ENCODE measurements around the gene ZNF473. TPM values are rescaled to one million over a fixed set of nuclear protein-coding genes. Genes with fewer than 3 reads are reported as not detected.

The ZNF473 gene
- total and polyA plus RNA-seq, 2 of the 13 experiments (the other 11 are each of a cell fraction or from before 2014, with no cell fraction given): 5.8 to 11.9 TPM

DNA sequence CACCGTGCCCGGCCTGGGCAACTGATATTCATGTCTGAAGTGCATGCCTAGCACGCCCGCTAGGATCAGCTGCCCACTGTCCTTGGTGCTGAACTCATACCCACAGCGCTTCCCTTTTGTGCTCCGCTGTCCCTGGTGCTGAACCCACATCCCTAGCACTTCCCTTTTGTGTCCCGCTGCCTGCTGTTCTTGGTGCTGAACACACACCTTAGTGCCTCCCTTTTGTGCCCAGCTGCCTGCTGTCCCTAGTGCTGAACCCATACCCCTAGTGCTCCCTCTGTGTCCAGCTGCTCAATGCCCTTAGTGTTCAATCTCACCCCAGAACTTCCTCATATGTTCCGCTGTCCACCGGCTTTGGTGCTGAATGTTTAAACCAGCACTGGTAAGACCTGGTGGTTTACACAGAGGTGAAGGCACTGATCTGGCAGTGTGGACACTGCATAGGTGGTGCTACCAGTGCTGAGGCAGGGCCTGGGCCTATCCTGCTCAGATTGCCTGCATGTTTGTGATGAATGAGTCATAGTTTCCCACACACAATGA lies 38.6 kb upstream of the ZNF473 start (continued):
- TF ChIP-seq CENPT (CRISPR knock-in tag; IDR thresholded peaks at IDR 0.05; ENCODE audit: low read depth) (peak; percentile 100), ZBTB1 (CRISPR knock-in tag; IDR thresholded peaks at IDR 0.05; ENCODE audit: borderline replicate concordance) (peak; percentile 99), NCOA5 (CRISPR knock-in tag; IDR thresholded peaks at IDR 0.05) (peak; percentile 99), TCF7 (IDR thresholded peaks at IDR 0.05; ENCODE audit: low read depth) (no peak), FOXK1 (CRISPR knock-in tag; IDR thresholded peaks at IDR 0.05; ENCODE audit: borderline replicate concordance, low read depth) (peak; percentile 100; the same call in 1 of the 2 replicates), KDM6A (CRISPR knock-in tag; IDR thresholded peaks at IDR 0.05; ENCODE audit: low read depth) (peak; percentile 65; the same call in 1 of the 2 replicates), GFI1 (CRISPR knock-in tag; IDR thresholded peaks at IDR 0.05; ENCODE audit: borderline replicate concordance) (peak; percentile 95), ZNF513 (CRISPR knock-in tag; conservative IDR thresholded peaks at IDR 0.05) (no peak), ISL2 (CRISPR knock-in tag; IDR thresholded peaks at IDR 0.05) (peak; percentile 98), REL (CRISPR knock-in tag; conservative IDR thresholded peaks at IDR 0.05) (peak; percentile 100), ZNF674 (CRISPR knock-in tag; IDR thresholded peaks at IDR 0.05; ENCODE audit: low read depth) (peak; percentile 100; the same call in 1 of the 2 replicates), NFRKB (IDR thresholded peaks at IDR 0.05) (no peak), HES4 (CRISPR knock-in tag; IDR thresholded peaks at IDR 0.05; ENCODE audit: borderline replicate concordance) (peak; percentile 100)
- TF ChIP-seq, protein P1, sequence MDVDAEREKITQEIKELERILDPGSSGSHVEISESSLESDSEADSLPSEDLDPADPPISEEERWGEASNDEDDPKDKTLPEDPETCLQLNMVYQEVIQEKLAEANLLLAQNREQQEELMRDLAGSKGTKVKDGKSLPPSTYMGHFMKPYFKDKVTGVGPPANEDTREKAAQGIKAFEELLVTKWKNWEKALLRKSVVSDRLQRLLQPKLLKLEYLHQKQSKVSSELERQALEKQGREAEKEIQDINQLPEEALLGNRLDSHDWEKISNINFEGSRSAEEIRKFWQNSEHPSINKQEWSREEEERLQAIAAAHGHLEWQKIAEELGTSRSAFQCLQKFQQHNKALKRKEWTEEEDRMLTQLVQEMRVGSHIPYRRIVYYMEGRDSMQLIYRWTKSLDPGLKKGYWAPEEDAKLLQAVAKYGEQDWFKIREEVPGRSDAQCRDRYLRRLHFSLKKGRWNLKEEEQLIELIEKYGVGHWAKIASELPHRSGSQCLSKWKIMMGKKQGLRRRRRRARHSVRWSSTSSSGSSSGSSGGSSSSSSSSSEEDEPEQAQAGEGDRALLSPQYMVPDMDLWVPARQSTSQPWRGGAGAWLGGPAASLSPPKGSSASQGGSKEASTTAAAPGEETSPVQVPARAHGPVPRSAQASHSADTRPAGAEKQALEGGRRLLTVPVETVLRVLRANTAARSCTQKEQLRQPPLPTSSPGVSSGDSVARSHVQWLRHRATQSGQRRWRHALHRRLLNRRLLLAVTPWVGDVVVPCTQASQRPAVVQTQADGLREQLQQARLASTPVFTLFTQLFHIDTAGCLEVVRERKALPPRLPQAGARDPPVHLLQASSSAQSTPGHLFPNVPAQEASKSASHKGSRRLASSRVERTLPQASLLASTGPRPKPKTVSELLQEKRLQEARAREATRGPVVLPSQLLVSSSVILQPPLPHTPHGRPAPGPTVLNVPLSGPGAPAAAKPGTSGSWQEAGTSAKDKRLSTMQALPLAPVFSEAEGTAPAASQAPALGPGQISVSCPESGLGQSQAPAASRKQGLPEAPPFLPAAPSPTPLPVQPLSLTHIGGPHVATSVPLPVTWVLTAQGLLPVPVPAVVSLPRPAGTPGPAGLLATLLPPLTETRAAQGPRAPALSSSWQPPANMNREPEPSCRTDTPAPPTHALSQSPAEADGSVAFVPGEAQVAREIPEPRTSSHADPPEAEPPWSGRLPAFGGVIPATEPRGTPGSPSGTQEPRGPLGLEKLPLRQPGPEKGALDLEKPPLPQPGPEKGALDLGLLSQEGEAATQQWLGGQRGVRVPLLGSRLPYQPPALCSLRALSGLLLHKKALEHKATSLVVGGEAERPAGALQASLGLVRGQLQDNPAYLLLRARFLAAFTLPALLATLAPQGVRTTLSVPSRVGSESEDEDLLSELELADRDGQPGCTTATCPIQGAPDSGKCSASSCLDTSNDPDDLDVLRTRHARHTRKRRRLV (CRISPR knock-in tag; IDR thresholded peaks at IDR 0.05): peak; percentile 99
- TF ChIP-seq, protein P2, sequence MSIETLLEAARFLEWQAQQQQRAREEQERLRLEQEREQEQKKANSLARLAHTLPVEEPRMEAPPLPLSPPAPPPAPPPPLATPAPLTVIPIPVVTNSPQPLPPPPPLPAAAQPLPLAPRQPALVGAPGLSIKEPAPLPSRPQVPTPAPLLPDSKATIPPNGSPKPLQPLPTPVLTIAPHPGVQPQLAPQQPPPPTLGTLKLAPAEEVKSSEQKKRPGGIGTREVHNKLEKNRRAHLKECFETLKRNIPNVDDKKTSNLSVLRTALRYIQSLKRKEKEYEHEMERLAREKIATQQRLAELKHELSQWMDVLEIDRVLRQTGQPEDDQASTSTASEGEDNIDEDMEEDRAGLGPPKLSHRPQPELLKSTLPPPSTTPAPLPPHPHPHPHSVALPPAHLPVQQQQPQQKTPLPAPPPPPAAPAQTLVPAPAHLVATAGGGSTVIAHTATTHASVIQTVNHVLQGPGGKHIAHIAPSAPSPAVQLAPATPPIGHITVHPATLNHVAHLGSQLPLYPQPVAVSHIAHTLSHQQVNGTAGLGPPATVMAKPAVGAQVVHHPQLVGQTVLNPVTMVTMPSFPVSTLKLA (IDR thresholded peaks at IDR 0.05): peak; percentile 74
- TF ChIP-seq, protein P3, sequence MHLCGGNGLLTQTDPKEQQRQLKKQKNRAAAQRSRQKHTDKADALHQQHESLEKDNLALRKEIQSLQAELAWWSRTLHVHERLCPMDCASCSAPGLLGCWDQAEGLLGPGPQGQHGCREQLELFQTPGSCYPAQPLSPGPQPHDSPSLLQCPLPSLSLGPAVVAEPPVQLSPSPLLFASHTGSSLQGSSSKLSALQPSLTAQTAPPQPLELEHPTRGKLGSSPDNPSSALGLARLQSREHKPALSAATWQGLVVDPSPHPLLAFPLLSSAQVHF (CRISPR knock-in tag; IDR thresholded peaks at IDR 0.05): peak; percentile 100
- TF ChIP-seq, protein P4, sequence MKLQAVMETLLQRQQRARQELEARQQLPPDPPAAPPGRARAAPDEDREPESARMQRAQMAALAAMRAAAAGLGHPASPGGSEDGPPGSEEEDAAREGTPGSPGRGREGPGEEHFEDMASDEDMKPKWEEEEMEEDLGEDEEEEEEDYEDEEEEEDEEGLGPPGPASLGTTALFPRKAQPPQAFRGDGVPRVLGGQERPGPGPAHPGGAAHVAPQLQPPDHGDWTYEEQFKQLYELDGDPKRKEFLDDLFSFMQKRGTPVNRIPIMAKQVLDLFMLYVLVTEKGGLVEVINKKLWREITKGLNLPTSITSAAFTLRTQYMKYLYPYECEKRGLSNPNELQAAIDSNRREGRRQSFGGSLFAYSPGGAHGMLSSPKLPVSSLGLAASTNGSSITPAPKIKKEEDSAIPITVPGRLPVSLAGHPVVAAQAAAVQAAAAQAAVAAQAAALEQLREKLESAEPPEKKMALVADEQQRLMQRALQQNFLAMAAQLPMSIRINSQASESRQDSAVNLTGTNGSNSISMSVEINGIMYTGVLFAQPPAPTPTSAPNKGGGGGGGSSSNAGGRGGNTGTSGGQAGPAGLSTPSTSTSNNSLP (IDR thresholded peaks at IDR 0.05; ENCODE audit: low read depth, low read length): no peak
